Endothelial cell of umbilical vein (primary cell): Measurements from ENCODE around the gene NPB. TPM values are rescaled to one million over a fixed set of nuclear protein-coding genes. Genes with fewer than 3 reads are reported as not detected.

ENCODE experiments used
- BruUV-seq: library from RNA; stranded (reverse); fragments of 400-500 nt; replicated peaks from 2 replicates; lab custom pipeline; 2021; lab: Mats Ljungman, UMichigan
- CTCF ChIA-PET: fragments of 300-600, 350-600 bp; sonication (Branson Sonifier 250); formaldehyde crosslinking; loops from one replicate; lab custom pipeline; 2021; ENCODE audit warnings: antibody characterized with exemption, inconsistent platforms; lab: Charles Lee
- POLR2A ChIA-PET: fragments of 300-600, 350-600 bp; sonication (Branson Sonifier 250); formaldehyde crosslinking; loops from one replicate; lab custom pipeline; 2021; ENCODE audit warnings: antibody characterized with exemption, inconsistent platforms; lab: Charles Lee
- DNase-seq: peaks from one replicate; pipeline ENCODE4 v3.0.0-alpha.2; 2011; ENCODE audit warnings: low read depth, low spot score
- FAIRE-seq: peaks from 2 replicates; lab custom pipeline; 2011; peaks lifted over from hg19 to GRCh38; lab: Jason Lieb, UNC
- H2AFZ ChIP-seq: 2 replicates; pipeline ENCODE4 v1.6.0; 2012; ENCODE audit warnings: low read depth, low read length, control low read depth, inconsistent platforms
- H3K27ac ChIP-seq: 2 replicates; pipeline ENCODE4 v1.5.1; 2011; ENCODE audit warnings: low read depth, mild to moderate bottlenecking, control low read depth, low read length, moderate library complexity; ENCODE audit not compliant: insufficient read depth
- H3K27me3 ChIP-seq, 2 experiments: 2 replicates each; pipeline versions ENCODE4 v1.6.0 to v1.6.1; 2011; ENCODE audit warnings: low read length in 2 of 2, mixed read lengths in 1 of 2; ENCODE audit not compliant: control insufficient read depth in 2 of 2, insufficient read depth in 2 of 2
- H3K36me3 ChIP-seq, 2 experiments: 2 replicates in 1 of 2; 3 replicates in 1 of 2; pipeline ENCODE4 v1.5.1; 2011; ENCODE audit warnings: low read length in 2 of 2, mild to moderate bottlenecking in 1 of 2, moderate library complexity in 1 of 2; ENCODE audit not compliant: control insufficient read depth in 2 of 2, insufficient read depth in 2 of 2; ENCODE audit errors: extremely low read depth in 1 of 2
- H3K4me1 ChIP-seq: 3 replicates; pipeline ENCODE4 v1.5.1; 2011; ENCODE audit warnings: mild to moderate bottlenecking, low read length; ENCODE audit not compliant: control insufficient read depth, insufficient read depth; ENCODE audit errors: extremely low read depth
- H3K4me2 ChIP-seq: 2 replicates; pipeline ENCODE4 v1.6.1; 2011; ENCODE audit warnings: low read length, control low read depth, mixed read lengths; ENCODE audit not compliant: insufficient read depth
- H3K4me3 ChIP-seq, 3 experiments: fragments of 200-600 bp in 1 of 3; sonication (generic), shearing (Covaris generic) in 1 of 3; replicated peaks in 1 of 3; 2 replicates each; pipeline ENCODE4 v1.5.1; 2011 to 2016; ENCODE audit warnings: control low read depth in 3 of 3, low read length in 3 of 3, mild to moderate bottlenecking in 2 of 3, inconsistent platforms in 1 of 3, low read depth in 1 of 3, moderate library complexity in 1 of 3; ENCODE audit not compliant: insufficient read depth in 1 of 3
- H3K79me2 ChIP-seq: 2 replicates; pipeline ENCODE4 v1.6.0; 2012; ENCODE audit warnings: low read length, inconsistent platforms; ENCODE audit not compliant: control insufficient read depth, insufficient read depth
- H3K9ac ChIP-seq: replicated peaks from 2 replicates; pipeline ENCODE3; 2011; ENCODE audit warnings: low read length, control low read depth; ENCODE audit not compliant: insufficient read depth; ENCODE audit errors: extremely low read depth
- H3K9me1 ChIP-seq: replicated peaks from 3 replicates; pipeline ENCODE4 v1.6.0; 2011; ENCODE audit warnings: mild to moderate bottlenecking, low read length; ENCODE audit not compliant: control insufficient read depth, insufficient read depth; ENCODE audit errors: extremely low read depth
- H3K9me3 ChIP-seq: replicated peaks from 2 replicates; pipeline ENCODE4 v1.5.1; 2012; ENCODE audit warnings: low read length, inconsistent platforms; ENCODE audit not compliant: control insufficient read depth, insufficient read depth
- H4K20me1 ChIP-seq: replicated peaks from 2 replicates; pipeline ENCODE3; 2011; ENCODE audit warnings: mild to moderate bottlenecking, low read length; ENCODE audit not compliant: control insufficient read depth, insufficient read depth; ENCODE audit errors: extremely low read depth
- CTCF ChIP-seq, 2 donors: IDR thresholded peaks; 1 replicate in 1 of 2; 2 replicates in 1 of 2; pipeline ENCODE4 v1.5.1; 2011; ENCODE audit warnings: low read length in 2 of 2, mild to moderate bottlenecking in 2 of 2, moderate library complexity in 2 of 2, control low read depth in 1 of 2, inconsistent platforms in 1 of 2, low read depth in 1 of 2; ENCODE audit not compliant: insufficient read depth in 1 of 2; ENCODE audit errors: extremely low read depth in 1 of 2
- dilution Hi-C: fragments of 300-500 bp; cut with MboI; formaldehyde crosslinking; loops from one replicate; pipeline ENCODE4 v1.15.0; 2019; ENCODE audit warnings: low sequenced_read_pairs; ENCODE audit not compliant: extremely low pct_ligation_motif_present
- intact Hi-C: fragments of 100-400 bp; cut with micrococcal nuclease; formaldehyde crosslinking; loops from one replicate; pipeline ENCODE4 v1.10.0; 2022
- polyA plus RNA-seq, 4 experiments: library from polyadenylated mRNA; depleted of rRNA in 3 of 4; stranded (reverse) in 3 of 4; unstranded in 1 of 4; fragments of >200 nt; gene quantifications; 2 replicates each; pipeline versions ENCODE4 v1.2.1 to v1.2.3, GENCODE V29; 2011 to 2012; ENCODE audit warnings: missing spikeins in 1 of 4
- total RNA-seq: library from RNA; stranded (reverse); gene quantifications from 2 replicates; pipeline ENCODE4 v1.2.3, GENCODE V29; 2021

The NPB gene
- total and polyA plus RNA-seq, 2 donors (not counting 3 experiments of a cell fraction or from before 2014, with no cell fraction given) = 0.33 to 0.42 TPM

- peak overlapping the region; percentile 45 for H3K9ac ChIP-seq
- peaks cover 0 to 26% of the 10 kb centered on the region in 2 experiments for H3K36me3 ChIP-seq
- ChIA-PET POLR2A (interaction anchor here (0.8 kb wide), 1 partner anchor 43 kb away, joined by 4 read pairs; no protein-coding TSS in a partner anchor), CTCF (interaction anchor here (1.3 to 1.6 kb wide), 2 partner anchors 13 to 36 kb away, joined by 4 to 5 read pairs; partner anchors contain the start of gene PCYT2)
- no peak overlapping the region for H2AFZ ChIP-seq
- peak overlapping the region; percentile 35 for H3K4me2 ChIP-seq
- intact Hi-C loops = no loop called here
- no peaks in the 10 kb centered on the region for H3K27me3 ChIP-seq
- no peaks in the 10 kb centered on the region for H3K9me3 ChIP-seq
- DNase-seq = no peak
- no peak for FAIRE-seq
- peaks cover 17% of the 10 kb centered on the region for H3K4me1 ChIP-seq
- dilution Hi-C loops = no loop called here
- TF ChIP-seq CTCF (IDR thresholded peaks at IDR 0.05; ENCODE audit: extremely low read depth in 1 of 2, insufficient read depth in 1 of 2, low read depth in 1 of 2, low read length in 2 of 2) = no peak
- peaks cover 71% of the 10 kb centered on the region for H3K79me2 ChIP-seq
- no TSS peak for BruUV-seq
- H3K4me3 ChIP-seq = no peak overlapping the region
- no peaks in the 10 kb centered on the region for H4K20me1 ChIP-seq
- peak overlapping the region; percentile 53 for H3K27ac ChIP-seq
- no peaks in the 10 kb centered on the region for H3K9me1 ChIP-seq
Measured at GRCh38 chr17:81923302-81924260, 21.5 kb downstream of the NPB start.
